ENCODE results near the gene RECQL5.

DNA sequence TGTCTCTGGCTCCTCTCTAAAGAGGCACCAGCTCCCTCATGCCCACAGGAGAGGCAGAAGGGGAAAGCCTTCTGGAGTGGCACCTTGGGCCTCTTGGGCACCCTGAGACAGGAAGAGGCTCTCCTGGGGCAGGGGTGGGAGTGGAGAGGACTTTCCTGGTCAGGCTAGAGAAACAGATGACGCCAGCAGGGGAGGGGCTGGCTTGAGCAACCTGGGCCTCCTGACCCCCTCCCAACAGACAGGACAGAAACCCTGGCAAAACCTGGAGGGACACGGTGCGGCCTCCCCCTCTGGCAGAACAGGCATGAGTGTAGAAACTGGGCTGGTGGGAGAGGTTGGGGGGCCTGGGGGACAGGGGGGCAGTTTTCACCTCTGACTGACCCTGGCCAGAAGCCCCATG, 27.6 kb downstream of the RECQL5 start:
- TF ChIP-seq, protein P1, sequence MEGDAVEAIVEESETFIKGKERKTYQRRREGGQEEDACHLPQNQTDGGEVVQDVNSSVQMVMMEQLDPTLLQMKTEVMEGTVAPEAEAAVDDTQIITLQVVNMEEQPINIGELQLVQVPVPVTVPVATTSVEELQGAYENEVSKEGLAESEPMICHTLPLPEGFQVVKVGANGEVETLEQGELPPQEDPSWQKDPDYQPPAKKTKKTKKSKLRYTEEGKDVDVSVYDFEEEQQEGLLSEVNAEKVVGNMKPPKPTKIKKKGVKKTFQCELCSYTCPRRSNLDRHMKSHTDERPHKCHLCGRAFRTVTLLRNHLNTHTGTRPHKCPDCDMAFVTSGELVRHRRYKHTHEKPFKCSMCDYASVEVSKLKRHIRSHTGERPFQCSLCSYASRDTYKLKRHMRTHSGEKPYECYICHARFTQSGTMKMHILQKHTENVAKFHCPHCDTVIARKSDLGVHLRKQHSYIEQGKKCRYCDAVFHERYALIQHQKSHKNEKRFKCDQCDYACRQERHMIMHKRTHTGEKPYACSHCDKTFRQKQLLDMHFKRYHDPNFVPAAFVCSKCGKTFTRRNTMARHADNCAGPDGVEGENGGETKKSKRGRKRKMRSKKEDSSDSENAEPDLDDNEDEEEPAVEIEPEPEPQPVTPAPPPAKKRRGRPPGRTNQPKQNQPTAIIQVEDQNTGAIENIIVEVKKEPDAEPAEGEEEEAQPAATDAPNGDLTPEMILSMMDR (IDR thresholded peaks at IDR 0.05 in 4 of 5, conservative IDR thresholded peaks at IDR 0.05 in 1 of 5), result no peak
- no peak for TF ChIP-seq POLR2A (IDR thresholded peaks at IDR 0.05)
